GM21825 (cell line): Measurements from ENCODE around the gene MEF2B.
"Not testable (repeated sequence)": the region's sequence is repeated elsewhere in the genome, so short reads cannot be mapped to it uniquely, and the experiment has no call there.

Experiments used
- ATAC-seq: cut with Tn5 transposase; IDR thresholded peaks from one replicate; pipeline ENCODE4 v1.9.1; 2021; ENCODE audit warnings: mild to moderate bottlenecking, moderate library complexity; ENCODE audit not compliant: unreplicated experiment

MEF2B gene

GRCh38 chr19:19193926-19194325 lies 23.9 kb upstream of the MEF2B start:
- ATAC-seq = no peak

- no peak for ATAC-seq
Observed at GRCh38 chr19:19192910-19193423, 22.9 kb upstream of the MEF2B start.

GRCh38 chr19:19192078-19192882 lies 22.2 kb upstream of the MEF2B start, which contains the start of the genes BORCS8 and RFXANK:
BORCS8 (minus strand) TSS chr19:19192152; CDS start chr19:19192117, 35 bp downstream.
RFXANK (plus strand) TSS chr19:19192258; CDS start chr19:19193947, 1,689 bp downstream.
- ATAC-seq = peak; percentile 67

- ATAC-seq = no peak
Observed at GRCh38 chr19:19191768-19192077, 21.7 kb upstream of the MEF2B start.

- no peak for ATAC-seq
Observed at GRCh38 chr19:19186742-19187141, 16.7 kb upstream of the MEF2B start.

GRCh38 chr19:19185853-19186740 lies 16.0 kb upstream of the MEF2B start:
- no peak for ATAC-seq

- ATAC-seq = no peak
Observed at GRCh38 chr19:19181488-19181998, 11.5 kb upstream of the MEF2B start.

GRCh38 chr19:19179548-19180441 lies 9.7 kb upstream of the MEF2B start:
- no peak for ATAC-seq

GRCh38 chr19:19176950-19177349 lies 6.9 kb upstream of the MEF2B start:
- ATAC-seq = no peak

- not testable (repeated sequence) for ATAC-seq
Observed at GRCh38 chr19:19173243-19173642, 3.2 kb upstream of the MEF2B start.

- ATAC-seq = no peak
Observed at GRCh38 chr19:19171821-19172532, 1.9 kb upstream of the MEF2B start.

- no peak for ATAC-seq
Observed at GRCh38 chr19:19170873-19171672, 1.0 kb upstream of the MEF2B start.

- no peak for ATAC-seq
Observed at GRCh38 chr19:19169236-19170052, 619 bp downstream of the MEF2B start.

GRCh38 chr19:19167612-19168011 lies 2.5 kb downstream of the MEF2B start:
- no peak for ATAC-seq

- no peak for ATAC-seq
Observed at GRCh38 chr19:19165396-19165795, 4.7 kb downstream of the MEF2B start.

- no peak for ATAC-seq
Observed at GRCh38 chr19:19162495-19162894, 7.6 kb downstream of the MEF2B start.

GRCh38 chr19:19160461-19161035 lies 9.5 kb downstream of the MEF2B start:
- ATAC-seq = no peak

GRCh38 chr19:19159534-19159933 lies 10.5 kb downstream of the MEF2B start:
- ATAC-seq = no peak
